ENCODE measurements around the gene ASB2. TPM values are rescaled to one million over a fixed set of nuclear protein-coding genes. Genes with fewer than 3 reads are reported as not detected.

Gene ASB2
- total RNA-seq, 1 donor from 2014 or later = 0.67 TPM

GRCh38 chr14:93946104-93946503 lies 30.3 kb downstream of the ASB2 start:
- no peak overlapping the region for H3K4me3 Mint-ChIP-seq (ENCODE audit: unreplicated experiment)
- no peak for DNase-seq (ENCODE audit: low spot score)
- H3K36me3 Mint-ChIP-seq (ENCODE audit: low read depth) = no peaks in the 10 kb centered on the region
- peaks cover 3% of the 10 kb centered on the region for H3K27me3 Mint-ChIP-seq (ENCODE audit: low read depth)
- no peak overlapping the region for H3K27ac Mint-ChIP-seq (ENCODE audit: unreplicated experiment)
- H3K4me1 Mint-ChIP-seq (ENCODE audit: low read depth) = peaks cover 50% of the 10 kb centered on the region
- TF ChIP-seq CTCF (IDR thresholded peaks at IDR 0.05) = no peak
- H3K9me3 Mint-ChIP-seq (ENCODE audit: low read depth) = no peaks in the 10 kb centered on the region

GRCh38 chr14:93945070-93945399 lies 31.3 kb downstream of the ASB2 start:
- Mint-ChIP-seq H3K4me1 (ENCODE audit: low read depth) (peaks cover 56% of the 10 kb centered on the region), H3K27me3 (ENCODE audit: low read depth) (peaks cover 3% of the 10 kb centered on the region), H3K27ac (ENCODE audit: unreplicated experiment) (no peak overlapping the region), H3K9me3 (ENCODE audit: low read depth) (no peaks in the 10 kb centered on the region), H3K4me3 (ENCODE audit: unreplicated experiment) (no peak overlapping the region), H3K36me3 (ENCODE audit: low read depth) (no peaks in the 10 kb centered on the region)
- DNase-seq (ENCODE audit: low spot score) = no peak
- no peak for TF ChIP-seq CTCF (IDR thresholded peaks at IDR 0.05)

GRCh38 chr14:93944348-93945069 lies 31.9 kb downstream of the ASB2 start:
- H3K4me3 Mint-ChIP-seq (ENCODE audit: unreplicated experiment) = no peak overlapping the region
- H3K9me3 Mint-ChIP-seq (ENCODE audit: low read depth) = no peaks in the 10 kb centered on the region
- H3K36me3 Mint-ChIP-seq (ENCODE audit: low read depth) = no peaks in the 10 kb centered on the region
- no peak overlapping the region for H3K27ac Mint-ChIP-seq (ENCODE audit: unreplicated experiment)
- no peak for DNase-seq (ENCODE audit: low spot score)
- TF ChIP-seq CTCF (IDR thresholded peaks at IDR 0.05) = no peak
- H3K27me3 Mint-ChIP-seq (ENCODE audit: low read depth) = peaks cover 3% of the 10 kb centered on the region
- peaks cover 51% of the 10 kb centered on the region for H3K4me1 Mint-ChIP-seq (ENCODE audit: low read depth)

GRCh38 chr14:93943930-93944329 lies 32.4 kb downstream of the ASB2 start:
- DNase-seq (ENCODE audit: low spot score) = no peak
- Mint-ChIP-seq H3K27ac (ENCODE audit: unreplicated experiment) (no peak overlapping the region), H3K36me3 (ENCODE audit: low read depth) (no peaks in the 10 kb centered on the region), H3K4me1 (ENCODE audit: low read depth) (peaks cover 46% of the 10 kb centered on the region), H3K27me3 (ENCODE audit: low read depth) (peaks cover 3% of the 10 kb centered on the region), H3K9me3 (ENCODE audit: low read depth) (no peaks in the 10 kb centered on the region), H3K4me3 (ENCODE audit: unreplicated experiment) (no peak overlapping the region)
- TF ChIP-seq CTCF (IDR thresholded peaks at IDR 0.05) = no peak

GRCh38 chr14:93943052-93943451 lies 33.3 kb downstream of the ASB2 start:
- Mint-ChIP-seq H3K27me3 (ENCODE audit: low read depth) (peaks cover 8% of the 10 kb centered on the region), H3K4me3 (ENCODE audit: unreplicated experiment) (no peak overlapping the region), H3K27ac (ENCODE audit: unreplicated experiment) (no peak overlapping the region), H3K9me3 (ENCODE audit: low read depth) (no peaks in the 10 kb centered on the region), H3K36me3 (ENCODE audit: low read depth) (no peaks in the 10 kb centered on the region), H3K4me1 (ENCODE audit: low read depth) (peaks cover 46% of the 10 kb centered on the region)
- no peak for TF ChIP-seq CTCF (IDR thresholded peaks at IDR 0.05)
- no peak for DNase-seq (ENCODE audit: low spot score)

Measured in chondrocyte (in vitro differentiated cells).